Transverse colon (tissue), 4 donors: ENCODE data around the gene HOXB5. TPM values are rescaled to one million over a fixed set of nuclear protein-coding genes. Genes with fewer than 3 reads are reported as not detected.

Experiments
- DNase-seq: peaks from one replicate; pipeline ENCODE4 v3.0.0-alpha.2; 2019
- H3K27ac ChIP-seq, 4 donors: fragments of 200-600 bp; sonication (generic); 2 replicates each; pipeline ENCODE4 v1.5.1; 2016 to 2018; ENCODE audit warnings: inconsistent platforms in 4 of 4
- H3K27me3 ChIP-seq: fragments of 200-600 bp; sonication (generic); 2 replicates; pipeline ENCODE4 v1.5.1; 2017; ENCODE audit warnings: inconsistent platforms
- H3K36me3 ChIP-seq, 4 donors: fragments of 200-600 bp; sonication (generic); 2 replicates each; pipeline ENCODE4 v1.5.1; 2017 to 2019; ENCODE audit warnings: inconsistent platforms in 4 of 4
- H3K4me1 ChIP-seq, 4 donors: fragments of 200-600 bp; sonication (generic); 2 replicates each; pipeline ENCODE4 v1.5.1; 2017 to 2020; ENCODE audit warnings: inconsistent platforms in 4 of 4
- H3K4me3 ChIP-seq, 4 donors: fragments of 200-600 bp; sonication (generic); 1 replicate in 1 of 4; 2 replicates in 3 of 4; pipeline versions ENCODE4 v1.5.1 to v1.6.1; 2017 to 2019; ENCODE audit warnings: inconsistent platforms in 4 of 4
- H3K9me3 ChIP-seq, 2 donors: fragments of 200-600 bp; sonication (generic); 2 replicates each; pipeline ENCODE4 v1.5.1; 2017 to 2019; ENCODE audit warnings: inconsistent platforms in 2 of 2
- CTCF ChIP-seq, 5 experiments: fragments of 200-600 bp in 3 of 5; fragments of 450-650 bp in 2 of 5; sonication (generic) in 3 of 5; IDR thresholded peaks; 1 replicate in 2 of 5; 2 replicates in 3 of 5; pipeline ENCODE4 v1.5.1; 2016 to 2017; ENCODE audit warnings: antibody characterized with exemption in 5 of 5, inconsistent platforms in 3 of 5, mild to moderate bottlenecking in 2 of 5, moderate library complexity in 1 of 5
- EP300 ChIP-seq: sonication (generic); formaldehyde crosslinking; IDR thresholded peaks from one replicate; pipeline ENCODE4 v1.6.1; 2017; ENCODE audit warnings: antibody characterized with exemption, low read depth
- POLR2A ChIP-seq: fragments of 450-650 bp; IDR thresholded peaks from one replicate; pipeline ENCODE4 v1.6.1; 2016; ENCODE audit warnings: antibody characterized with exemption, mild to moderate bottlenecking, moderate library complexity
- POLR2AphosphoS5 ChIP-seq, 3 donors: sonication (generic); formaldehyde crosslinking; IDR thresholded peaks; one replicate each; pipeline ENCODE4 v1.6.1; 2016; ENCODE audit warnings: antibody characterized with exemption in 3 of 3
- WGBS, 2 donors: methylation state at CpG; one replicate each; pipeline ENCODE4 v1.1.5; 2018; ENCODE audit warnings: low coverage in 1 of 2; 5-methylcytosine and 5-hydroxymethylcytosine counted together
- in situ Hi-C, 4 donors: fragments of 200-750 bp; cut with MboI; loops; one replicate each; pipeline versions ENCODE4 v1.15.0 to v1.15.1; 2017; ENCODE audit warnings: low sequenced_read_pairs in 3 of 4, low pct_ligation_motif_present in 1 of 4, low pct_unique_long_range_greater_than_20kb in 1 of 4
- intact Hi-C: fragments of 100-400 bp; cut with DNase I; formaldehyde crosslinking; loops from one replicate; pipeline ENCODE4 v1.15.1; 2023; ENCODE audit warnings: low total_unique reads
- total RNA-seq, 4 donors: library from RNA; depleted of rRNA; stranded (reverse); fragments of >200 nt; gene quantifications; one replicate each; pipeline ENCODE4 v1.1.0, GENCODE V29; 2016

The HOXB5 gene
- total RNA-seq, 4 donors from 2014 or later, result 10.5 to 35.4 (median 18.7) TPM

GRCh38 chr17:48549914-48550501 lies 43.6 kb downstream of the HOXB5 start:
- intact Hi-C loops, result no loop called here
- Histone ChIP-seq H3K4me3 (no peak overlapping the region), H3K36me3 (no peaks in the 10 kb centered on the region), H3K27me3 (no peaks in the 10 kb centered on the region), H3K27ac (peak overlapping the region; percentile 89 to 95 (median 94)), H3K9me3 (no peaks in the 10 kb centered on the region), H3K4me1 (peaks cover 28 to 82% (median 43%) of the 10 kb centered on the region in 4 donors)
- in situ Hi-C loops, result no loop called here
- TF ChIP-seq CTCF (IDR thresholded peaks at IDR 0.05) (no peak), POLR2A (no peak), EP300 (no peak), POLR2AphosphoS5 (IDR thresholded peaks at IDR 0.05) (no peak)
- no peak for DNase-seq
- WGBS, 2 donors, result 76 to 87% methylated on average over 6 to 18 of the region's 18 CpGs

- TF ChIP-seq POLR2A (no peak), POLR2AphosphoS5 (IDR thresholded peaks at IDR 0.05) (no peak), EP300 (no peak), CTCF (IDR thresholded peaks at IDR 0.05) (no peak)
- intact Hi-C loops, result no loop called here
- Histone ChIP-seq H3K4me1 (peaks cover 29 to 82% (median 44%) of the 10 kb centered on the region in 4 donors), H3K36me3 (no peaks in the 10 kb centered on the region), H3K27ac (peak overlapping the region; percentile 89 to 95 (median 94)), H3K27me3 (no peaks in the 10 kb centered on the region), H3K4me3 (no peak overlapping the region), H3K9me3 (no peaks in the 10 kb centered on the region)
- in situ Hi-C loops, result no loop called here
- no peak for DNase-seq
- WGBS, 2 donors, result 59 to 64% methylated on average over 2 to 3 of the region's 3 CpGs
Measured at GRCh38 chr17:48549281-48549630, 44.3 kb downstream of the HOXB5 start.

- no peaks in the 10 kb centered on the region for H3K27me3 ChIP-seq
- no peak for TF ChIP-seq CTCF (IDR thresholded peaks at IDR 0.05)
- TF ChIP-seq EP300, result no peak
- TF ChIP-seq POLR2A, result no peak
- TF ChIP-seq POLR2AphosphoS5 (IDR thresholded peaks at IDR 0.05), result no peak
- H3K4me3 ChIP-seq, result no peak overlapping the region
- H3K4me1 ChIP-seq, result peaks cover 26 to 83% (median 43%) of the 10 kb centered on the region in 4 donors
- WGBS, 2 donors, result 66 to 73% methylated on average over 6 of the region's 6 CpGs
- H3K36me3 ChIP-seq, result no peaks in the 10 kb centered on the region
- intact Hi-C loops, result no loop called here
- DNase-seq, result no peak
- in situ Hi-C loops, result no loop called here
- H3K27ac ChIP-seq, result peak overlapping the region; percentile 89 to 95 (median 94)
- no peaks in the 10 kb centered on the region for H3K9me3 ChIP-seq
Measured at GRCh38 chr17:48548523-48549280, 44.9 kb downstream of the HOXB5 start.

- H3K4me3 ChIP-seq, result peak overlapping the region in 1 of 4 donors; percentile 17
- peaks cover 22 to 81% (median 43%) of the 10 kb centered on the region in 4 donors for H3K4me1 ChIP-seq
- H3K36me3 ChIP-seq, result no peaks in the 10 kb centered on the region
- 51 to 55% methylated on average over 18 to 24 of the region's 24 CpGs for WGBS, 2 donors
- in situ Hi-C loops, result no loop called here
- H3K9me3 ChIP-seq, result no peaks in the 10 kb centered on the region
- intact Hi-C loops, result no loop called here
- peak overlapping the region; percentile 89 to 95 (median 94) for H3K27ac ChIP-seq
- no peak for TF ChIP-seq CTCF (IDR thresholded peaks at IDR 0.05)
- TF ChIP-seq POLR2AphosphoS5 (IDR thresholded peaks at IDR 0.05), result no peak
- TF ChIP-seq EP300, result no peak
- TF ChIP-seq POLR2A, result no peak
- H3K27me3 ChIP-seq, result peaks cover 4% of the 10 kb centered on the region
- DNase-seq, result no peak
Measured at GRCh38 chr17:48547808-48548522, 45.6 kb downstream of the HOXB5 start.
